ENCODE measurements around the gene COL6A3. TPM values are rescaled to one million over a fixed set of nuclear protein-coding genes. Genes with fewer than 3 reads are reported as not detected.

The COL6A3 gene
- total RNA-seq, 1 donor from 2014 or later: 198 TPM

DNA sequence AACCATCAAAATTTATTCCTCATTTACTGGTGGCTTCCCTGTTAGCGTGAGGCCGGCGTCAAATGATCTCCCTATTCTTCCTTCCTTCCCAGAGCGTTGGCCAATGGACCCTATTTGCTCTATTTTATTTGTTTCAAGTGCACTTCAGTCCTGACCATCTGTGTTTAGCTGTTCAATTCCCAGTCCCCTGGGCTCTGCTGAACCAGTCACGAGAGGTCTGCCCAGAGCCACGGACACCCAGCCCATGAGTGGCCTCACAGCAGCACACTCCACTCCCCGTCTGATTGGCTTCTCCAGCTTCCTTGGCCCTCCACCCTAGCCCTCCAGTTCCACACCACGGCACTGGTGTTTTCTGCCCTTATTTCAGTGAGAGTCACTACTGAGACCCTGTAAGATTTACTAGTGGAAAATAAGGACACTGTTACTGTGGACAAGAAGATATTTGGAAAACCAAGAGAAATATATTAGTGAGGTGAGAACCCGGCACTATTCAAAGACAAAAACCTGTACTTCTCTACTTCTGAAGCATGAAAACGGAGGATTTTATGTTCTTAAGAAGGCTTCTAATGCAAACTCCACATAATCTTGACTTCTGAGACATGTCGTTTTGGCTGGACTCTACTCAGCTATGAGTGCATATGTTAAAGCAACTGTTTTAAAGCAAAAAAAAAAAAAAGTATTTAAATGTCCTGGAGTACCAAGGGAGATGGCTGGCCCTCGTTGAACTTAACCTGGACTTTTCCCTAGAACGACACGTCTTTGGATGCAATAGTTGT lies 86.6 kb downstream of the COL6A3 start:
- no peak for DNase-seq (ENCODE audit: low spot score)
- intact Hi-C loops (cut with DNase I): no loop called here
- peak; percentile 68 for ATAC-seq

DNA sequence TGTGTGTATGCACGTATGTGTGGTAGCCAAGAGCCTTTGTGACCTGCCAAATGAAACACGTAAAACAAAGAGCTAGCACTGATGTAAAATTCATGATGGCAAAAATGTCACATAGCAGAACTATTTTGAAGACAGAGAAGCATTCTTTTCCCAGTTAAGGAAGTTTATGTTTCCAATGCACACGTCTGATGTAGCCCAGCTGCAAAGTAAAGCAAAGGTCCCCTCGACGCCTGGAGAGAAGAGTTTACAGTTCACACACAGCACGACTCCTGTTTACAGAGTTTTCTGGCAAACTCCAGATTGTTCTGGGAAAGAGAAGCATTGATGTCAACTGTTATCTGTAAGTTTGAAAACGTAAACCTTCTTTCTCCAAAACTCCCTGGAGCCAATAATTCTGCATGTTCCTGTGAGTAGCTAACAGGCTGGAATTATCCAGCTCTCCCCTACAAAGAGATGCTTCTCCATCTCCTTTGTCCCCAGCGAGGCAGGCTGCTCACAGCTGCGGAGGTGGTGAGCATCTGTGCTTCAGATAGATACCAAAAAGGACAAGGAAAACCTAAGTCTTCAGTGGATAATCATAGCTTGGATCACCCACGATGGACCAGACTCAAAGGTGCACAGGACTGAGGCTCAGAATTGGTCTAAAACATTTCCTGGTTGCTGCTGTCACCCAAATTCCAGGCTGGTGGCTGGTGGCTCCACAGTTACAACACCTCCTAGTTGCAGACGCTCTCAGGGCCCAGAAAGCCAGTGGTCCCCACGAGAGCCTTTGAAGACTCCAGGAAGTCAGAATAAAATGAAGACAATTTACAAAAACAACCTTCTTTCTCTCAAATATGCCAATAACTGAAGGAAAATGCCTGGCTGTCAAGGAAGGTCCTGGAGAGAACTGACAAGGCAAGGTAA lies 87.4 kb downstream of the COL6A3 start:
- DNase-seq (ENCODE audit: low spot score) (no peak), ATAC-seq (no peak)
- intact Hi-C loops (cut with DNase I): no loop called here

DNA sequence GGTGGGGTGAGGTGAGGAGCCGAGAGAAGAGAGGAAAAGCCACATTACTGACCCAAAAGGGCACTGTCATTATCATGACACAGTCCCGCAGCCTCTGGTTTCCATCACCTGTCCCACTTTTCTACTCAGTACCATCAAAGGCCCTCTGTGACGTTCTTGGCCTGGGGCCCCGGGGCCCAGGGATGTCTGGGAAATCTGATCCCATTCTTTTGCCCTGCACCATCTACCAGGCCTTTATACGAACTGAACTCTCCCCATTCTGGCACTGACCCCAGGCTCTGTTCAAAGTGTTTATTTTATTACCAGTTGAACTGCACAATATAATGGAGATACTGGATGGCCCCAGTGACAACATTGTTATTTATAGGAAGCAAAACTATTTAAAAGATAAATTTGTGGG lies 89.1 kb downstream of the COL6A3 start:
- intact Hi-C loops (cut with DNase I): no loop called here
- ATAC-seq (no peak), DNase-seq (ENCODE audit: low spot score) (no peak)

DNA sequence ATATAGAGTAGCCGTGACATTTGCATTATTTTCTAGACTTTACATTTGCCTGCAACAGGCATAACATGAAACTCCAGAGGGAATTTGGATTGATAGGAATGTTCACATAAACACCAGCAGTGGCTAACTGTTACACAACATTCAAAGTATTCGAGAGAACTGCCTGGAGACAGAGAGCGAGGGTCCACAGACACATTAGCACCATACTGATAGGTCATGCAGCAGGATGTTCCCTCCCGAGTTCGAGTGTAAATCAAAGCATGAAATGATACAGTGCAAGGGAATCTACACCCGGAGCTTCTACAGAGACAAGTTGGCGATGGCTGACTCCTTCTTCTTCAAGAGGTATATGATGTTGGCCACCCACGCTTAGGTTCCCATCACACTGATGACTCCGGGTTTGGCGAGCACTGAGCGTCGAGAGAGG lies 89.5 kb downstream of the COL6A3 start:
- no peak for ATAC-seq
- intact Hi-C loops (cut with DNase I): no loop called here

DNA sequence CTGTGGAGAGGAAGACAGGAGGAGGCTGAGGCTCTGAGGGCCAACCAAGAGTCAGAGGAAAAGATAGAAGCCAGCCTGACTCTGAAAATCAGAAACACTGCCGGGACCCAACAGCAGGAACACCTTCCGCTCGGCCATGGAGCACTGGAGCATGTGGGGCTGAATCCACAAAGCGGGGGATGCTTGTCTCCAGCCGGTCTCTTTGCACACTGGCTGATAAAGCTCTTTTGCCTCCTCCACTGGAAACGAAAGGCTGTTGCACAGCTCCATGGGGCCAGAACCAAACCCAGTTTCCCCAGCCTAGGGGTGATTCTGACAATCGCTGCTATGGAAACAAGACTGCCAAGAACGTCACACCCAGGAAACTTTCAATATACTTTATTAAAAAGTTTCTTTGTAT lies 90.3 kb downstream of the COL6A3 start:
- DNase-seq (ENCODE audit: low spot score): no peak
- ATAC-seq: no peak
- intact Hi-C loops (cut with DNase I): no loop called here

More for the DNA sequence above, 89.5 kb downstream of the COL6A3 start:
- DNase-seq (ENCODE audit: low spot score): no peak

DNA sequence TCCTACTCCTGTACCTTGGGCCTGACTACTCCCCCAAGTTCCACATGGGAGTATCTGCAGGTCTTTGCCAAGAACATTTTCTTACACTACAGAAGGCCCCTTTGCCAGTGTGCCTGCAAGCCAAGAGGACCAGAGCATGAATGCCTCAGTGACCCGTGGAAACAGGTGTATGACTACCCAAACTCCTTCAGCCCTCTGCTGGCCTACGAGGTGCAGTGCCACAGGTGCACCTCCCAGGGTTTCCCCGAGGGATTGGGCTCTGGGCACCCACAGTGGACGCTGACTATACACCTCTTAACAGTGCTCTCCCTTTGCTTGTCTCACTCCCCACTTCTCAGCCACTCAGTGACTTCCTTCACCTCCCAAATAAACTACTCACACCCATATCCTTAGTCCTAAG lies 91.4 kb downstream of the COL6A3 start:
- intact Hi-C loops (cut with DNase I): no loop called here
- DNase-seq (ENCODE audit: low spot score) (no peak), ATAC-seq (no peak)

DNA sequence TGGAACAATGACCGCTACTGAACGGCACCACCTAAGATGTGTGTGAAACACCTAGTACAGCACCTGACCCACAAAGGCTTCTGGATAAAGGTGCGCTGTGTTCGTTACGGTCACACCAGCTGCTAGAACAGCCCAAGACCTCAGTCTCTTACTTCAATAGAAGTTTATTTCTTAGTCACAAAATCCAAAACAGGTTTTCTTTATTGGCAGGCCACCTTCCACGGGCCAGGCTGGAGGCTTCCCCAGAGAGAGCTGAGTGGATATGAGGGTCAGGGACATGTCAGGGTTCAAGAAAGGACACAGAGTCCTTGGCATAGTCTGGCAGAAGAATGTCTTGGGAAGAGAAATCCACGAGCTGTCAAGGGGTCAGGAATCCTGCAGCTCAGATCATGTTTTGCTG lies 92.2 kb downstream of the COL6A3 start:
- intact Hi-C loops (cut with DNase I): no loop called here
- ATAC-seq: peak; percentile 44
- DNase-seq (ENCODE audit: low spot score): no peak

DNA sequence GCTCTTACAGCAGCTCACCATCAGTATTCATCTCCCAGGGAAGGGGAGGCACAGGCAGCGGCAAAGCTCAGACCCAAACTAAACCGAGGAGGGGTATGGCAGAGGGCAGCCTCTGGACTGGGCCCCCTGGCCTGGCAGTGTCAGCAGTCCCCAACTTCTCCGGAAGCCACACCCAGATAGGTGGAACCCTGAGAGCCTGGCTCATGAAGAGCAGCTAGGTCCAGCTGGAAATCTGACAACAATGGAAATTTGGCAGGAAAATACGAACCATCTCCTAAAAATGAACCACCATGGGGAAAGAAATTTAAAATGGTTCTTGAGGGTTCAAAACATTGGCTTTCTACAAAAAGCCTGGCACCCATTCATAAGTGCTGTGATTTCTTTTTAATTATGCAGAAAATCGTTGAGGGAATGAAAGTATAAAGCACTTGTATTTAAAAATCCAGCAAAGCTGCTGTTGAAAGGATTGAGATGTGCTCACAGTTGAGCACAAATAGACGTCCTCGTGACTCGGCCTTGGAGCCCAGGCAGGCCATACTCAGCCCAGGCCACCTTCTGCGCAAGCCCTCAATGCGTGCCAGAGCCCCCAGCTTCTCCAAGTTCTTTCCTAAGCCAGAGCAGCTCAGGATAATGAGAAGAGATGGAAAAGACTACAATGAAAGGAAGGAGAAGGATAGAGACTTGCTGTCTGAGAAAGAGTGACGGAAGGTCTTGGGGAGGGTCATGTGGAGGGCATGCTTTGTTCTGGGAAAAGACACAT lies 93.0 kb downstream of the COL6A3 start:
- DNase-seq (ENCODE audit: low spot score) (peak; percentile 79), ATAC-seq (peak; percentile 92)
- intact Hi-C loops (cut with DNase I): no loop called here

DNA sequence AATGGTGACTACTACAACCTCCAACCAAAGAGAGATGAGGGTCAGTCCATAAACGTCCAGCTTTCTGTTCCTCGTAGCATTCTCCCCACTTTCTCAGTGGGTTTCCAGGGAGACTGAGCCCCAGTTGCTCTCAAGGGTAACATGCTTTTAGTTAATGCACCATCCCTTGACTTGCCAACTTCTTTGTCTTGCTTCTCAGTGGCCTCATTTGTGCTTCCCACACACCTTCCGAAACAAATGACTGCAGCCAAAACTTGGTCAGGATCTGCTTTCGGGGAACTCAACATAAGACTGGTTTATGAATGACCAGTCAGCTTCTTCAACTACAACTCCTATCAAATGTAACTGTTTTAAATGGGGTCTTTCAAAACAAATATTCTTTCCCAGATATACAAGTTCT lies 94.1 kb downstream of the COL6A3 start:
- no peak for ATAC-seq
- intact Hi-C loops (cut with DNase I): no loop called here
- no peak for DNase-seq (ENCODE audit: low spot score)

DNA sequence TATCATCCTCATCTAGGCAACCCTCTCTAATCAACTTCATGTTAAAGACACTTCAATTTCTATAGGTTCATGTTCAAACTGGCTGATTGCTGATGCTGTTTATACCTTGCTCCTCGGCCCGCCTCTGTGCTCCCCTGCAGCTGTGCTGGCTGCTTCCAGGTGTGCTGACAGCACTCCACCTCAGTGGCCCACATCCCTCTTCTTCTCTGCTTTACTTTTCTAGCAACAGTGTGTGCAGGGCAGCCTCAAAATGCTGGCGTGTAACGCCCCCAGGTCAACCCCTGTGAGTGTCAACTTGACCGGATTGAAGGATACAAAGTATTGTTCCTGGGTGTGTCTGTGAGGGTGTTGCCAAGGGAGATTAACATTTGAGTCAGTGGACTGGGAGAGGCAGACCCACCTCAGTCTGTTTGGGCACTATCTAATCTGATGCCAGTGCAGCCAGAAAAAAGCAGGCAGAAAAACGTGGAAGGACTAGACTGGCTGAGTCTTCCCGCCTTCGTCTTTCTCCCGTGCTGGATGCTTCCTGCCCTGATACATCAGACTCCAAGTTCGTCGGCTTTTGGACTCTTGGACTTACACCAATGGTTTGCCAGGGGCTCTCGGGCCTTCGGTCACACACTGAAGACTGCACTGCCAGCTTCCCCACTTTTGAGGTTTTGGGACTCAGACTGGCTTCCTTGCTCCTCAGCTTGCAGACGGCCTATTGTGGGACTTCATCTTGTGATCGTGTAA lies 94.7 kb downstream of the COL6A3 start:
- intact Hi-C loops (cut with DNase I): no loop called here
- no peak for ATAC-seq
- DNase-seq (ENCODE audit: low spot score): peak; percentile 51

DNA sequence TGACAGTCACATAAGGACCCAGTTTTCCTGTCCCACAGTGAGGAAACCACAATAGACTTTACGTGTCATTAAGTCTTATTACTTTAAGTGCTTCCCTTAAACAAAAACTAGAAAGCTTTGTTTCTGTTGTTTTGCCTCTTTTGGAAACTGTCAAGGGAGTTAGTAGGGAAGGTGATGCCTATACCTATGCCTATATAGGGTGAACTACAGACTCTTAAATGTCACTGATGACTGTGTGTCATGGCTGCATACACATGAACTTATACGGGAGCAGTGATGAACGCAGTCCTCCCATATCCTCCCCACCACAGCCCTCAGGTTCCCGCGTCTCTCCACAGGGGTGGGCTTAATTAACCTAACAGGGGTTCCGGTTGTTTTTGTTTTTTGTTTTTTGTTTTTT lies 97.6 kb downstream of the COL6A3 start:
- intact Hi-C loops (cut with DNase I): no loop called here
- ATAC-seq (no peak), DNase-seq (ENCODE audit: low spot score) (no peak)

DNA sequence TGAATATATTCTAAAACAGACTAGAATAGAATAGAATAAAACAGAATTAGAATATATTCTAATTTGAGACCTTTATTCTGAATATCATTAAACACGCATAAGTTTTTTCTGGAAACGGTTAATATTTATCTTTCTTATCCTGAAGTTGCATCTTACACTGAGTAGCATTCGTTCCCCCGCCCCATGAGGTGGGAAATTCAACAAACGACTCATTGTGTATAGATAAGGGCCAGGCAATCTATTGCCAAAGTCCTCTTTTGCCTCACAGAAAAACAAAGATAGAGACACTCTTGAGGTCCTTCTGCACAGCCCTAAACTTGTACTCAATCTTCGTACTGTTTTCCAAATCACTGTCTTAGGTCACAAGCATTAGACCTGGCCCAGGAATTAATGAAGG lies 98.1 kb downstream of the COL6A3 start:
- no peak for DNase-seq (ENCODE audit: low spot score)
- intact Hi-C loops (cut with DNase I): no loop called here
- peak; percentile 54 for ATAC-seq

DNA sequence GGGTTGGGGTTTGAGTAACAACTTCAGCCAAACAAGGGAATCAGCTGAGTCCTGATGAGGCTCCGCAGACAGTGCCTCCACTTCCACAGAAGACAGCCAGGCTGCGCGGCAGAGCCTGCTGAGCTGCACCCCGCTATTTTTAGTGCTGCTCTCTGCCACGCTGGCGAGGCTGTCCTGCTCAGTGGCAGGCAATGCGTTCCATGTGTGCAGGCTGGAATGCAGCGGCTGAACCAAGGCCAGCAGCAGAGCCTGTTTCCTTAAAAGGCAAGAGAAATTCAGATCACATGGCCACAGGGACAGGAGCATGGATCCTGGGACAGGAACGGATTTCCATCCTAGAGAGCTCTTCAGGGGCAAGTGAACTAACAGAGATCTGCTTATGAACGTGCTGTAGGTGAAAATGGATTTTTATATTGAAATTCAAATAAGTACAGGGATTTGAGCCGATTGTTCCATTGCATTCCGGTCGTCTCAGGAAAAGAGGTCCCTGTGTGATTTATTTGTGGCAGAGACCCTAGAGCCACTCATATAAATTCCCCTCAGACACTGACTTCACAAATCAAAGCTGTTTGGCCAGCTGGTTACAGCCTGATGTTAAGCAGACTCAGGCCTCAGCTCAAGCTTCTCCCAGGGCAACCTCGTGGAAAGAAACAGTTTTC lies 98.7 kb downstream of the COL6A3 start:
- intact Hi-C loops (cut with DNase I): no loop called here
- peak; percentile 89 for DNase-seq (ENCODE audit: low spot score)
- ATAC-seq: peak; percentile 95

DNA sequence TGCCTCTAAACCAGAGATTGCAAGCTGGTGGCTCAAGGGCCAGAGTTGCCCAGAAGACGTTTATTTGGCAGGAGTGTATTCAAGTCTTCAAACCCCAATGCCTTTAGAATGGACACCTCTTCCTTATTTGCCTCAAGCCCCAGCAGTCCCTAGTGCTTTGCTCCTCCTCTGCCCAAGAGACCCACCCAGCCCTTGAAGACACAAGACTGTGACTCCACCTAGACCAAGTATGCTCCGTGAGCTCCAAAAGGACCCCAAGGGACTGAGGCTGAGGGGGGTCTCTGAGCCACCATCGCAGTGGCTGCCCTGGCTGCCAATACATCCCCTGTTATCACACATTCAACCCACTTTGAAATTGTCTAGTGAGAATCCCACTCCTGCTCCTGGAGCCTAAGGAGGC lies 99.3 kb downstream of the COL6A3 start:
- ATAC-seq (peak; percentile 6), DNase-seq (ENCODE audit: low spot score) (no peak)
- intact Hi-C loops (cut with DNase I): no loop called here

DNA sequence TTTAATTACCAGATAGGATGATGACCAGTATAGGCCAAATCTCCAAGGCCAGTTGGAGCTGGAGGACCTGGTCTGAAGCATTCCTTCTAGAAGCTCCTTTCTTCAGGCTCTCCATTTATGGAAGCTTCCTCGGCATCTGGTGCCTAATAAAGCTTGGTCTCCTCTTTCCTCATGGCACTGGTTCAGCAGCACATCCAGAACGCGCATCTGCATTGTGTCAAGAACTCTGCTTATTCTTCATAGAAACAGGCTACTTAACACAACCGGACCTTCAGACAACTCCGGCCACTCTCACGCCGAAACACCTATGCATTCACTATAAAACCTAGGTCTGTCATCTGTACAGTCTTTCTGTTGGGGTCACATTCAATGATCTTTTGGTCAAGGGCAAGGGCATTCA lies 99.8 kb downstream of the COL6A3 start:
- DNase-seq (ENCODE audit: low spot score) (no peak), ATAC-seq (no peak)

DNA sequence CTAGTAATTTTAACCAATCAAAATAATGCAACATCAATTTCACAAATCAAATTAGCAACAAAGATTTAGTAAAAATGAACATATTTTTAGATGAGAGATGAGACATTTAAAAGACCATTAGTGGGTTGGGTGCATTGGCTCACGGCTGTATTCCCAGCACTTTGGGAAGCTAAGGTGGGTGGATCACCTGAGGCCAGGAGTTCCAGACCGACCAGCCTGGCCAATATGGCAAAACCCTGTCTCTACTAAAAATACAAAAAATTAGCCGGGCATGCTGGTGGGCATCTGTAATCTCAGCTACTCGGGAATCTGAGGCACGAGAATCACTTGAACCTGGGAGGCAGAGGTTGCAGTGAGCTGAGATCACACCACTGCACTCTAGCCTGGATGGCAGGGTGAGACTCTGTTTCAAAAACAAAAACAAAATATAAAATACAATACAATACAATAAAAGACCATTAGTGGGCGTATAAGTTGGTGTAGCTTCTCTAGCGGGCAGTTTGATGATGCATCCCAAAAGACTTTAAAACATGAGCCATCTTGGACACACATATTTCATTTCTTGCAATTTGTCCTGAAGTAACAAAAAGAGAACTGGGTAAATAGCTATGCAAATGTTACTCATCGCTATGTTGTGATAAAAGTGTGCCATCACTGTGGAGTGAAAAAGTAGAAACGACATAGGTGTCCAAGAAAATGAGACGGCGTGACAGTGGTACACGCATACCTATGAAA lies 101.8 kb downstream of the COL6A3 start:
- DNase-seq (ENCODE audit: low spot score): no peak
- intact Hi-C loops (cut with DNase I): no loop called here
- ATAC-seq: no peak

More for the DNA sequence above, 99.8 kb downstream of the COL6A3 start:
- intact Hi-C loops (cut with DNase I): no loop called here

DNA sequence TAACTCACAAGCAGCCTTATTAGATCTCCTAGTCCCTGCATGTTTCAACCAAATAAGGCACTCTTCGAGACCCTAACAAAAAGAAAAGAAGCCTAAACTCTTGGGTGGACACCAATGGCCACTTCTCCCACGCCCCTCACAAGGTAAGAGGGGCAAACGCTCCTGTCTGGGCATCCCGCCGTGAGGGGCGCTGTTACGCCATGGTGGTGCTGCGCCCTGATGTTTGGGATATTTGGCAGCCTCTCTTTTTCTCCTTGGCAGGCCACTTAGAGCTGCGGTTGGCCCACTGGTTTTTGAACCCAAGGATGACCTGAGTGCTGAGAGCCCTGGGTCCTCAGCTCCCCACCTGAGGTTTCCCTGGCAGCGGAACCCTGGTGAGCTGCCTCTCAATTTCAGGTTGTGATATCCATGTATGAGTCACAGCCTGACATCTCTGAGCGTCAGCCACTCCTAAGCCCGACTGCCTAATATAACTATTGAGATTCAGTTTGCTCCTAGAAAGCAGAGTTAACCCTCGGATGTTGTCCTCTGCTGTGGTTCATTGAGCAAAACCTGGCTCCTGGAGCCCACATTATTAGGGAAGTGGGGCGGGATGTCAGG lies 103.3 kb downstream of the COL6A3 start:
- intact Hi-C loops (cut with DNase I): no loop called here
- ATAC-seq: no peak

More for the DNA sequence above, 103.3 kb downstream of the COL6A3 start:
- no peak for DNase-seq (ENCODE audit: low spot score)

All from sciatic nerve (tissue), 2 donors.